GM19035 (cell line): ENCODE measurements around the gene TRMT1.
A peak's percentile ranks its signal among the peaks of the same experiment; 100 is the strongest.
"Not testable (repeated sequence)": the region's sequence is repeated elsewhere in the genome, so short reads cannot be mapped to it uniquely, and the experiment has no call there.

Source experiments
- ATAC-seq: cut with Tn5 transposase; IDR thresholded peaks from one replicate; pipeline ENCODE4 v1.9.1; 2021; ENCODE audit not compliant: unreplicated experiment

The TRMT1 gene

GRCh38 chr19:13116282-13117175 lies at the start of gene TRMT1:
TSS of gene TRMT1 (minus strand) at chr19:13116740. CDS start at chr19:13116399, 341 bp downstream.
- peak; percentile 55 for ATAC-seq

- not testable (repeated sequence) for ATAC-seq
Observed at GRCh38 chr19:13166151-13166550, 49.6 kb upstream of the TRMT1 start.

- ATAC-seq, result no peak
Observed at GRCh38 chr19:13165162-13165997, 48.8 kb upstream of the TRMT1 start.

- ATAC-seq, result no peak
Observed at GRCh38 chr19:13164343-13165161, 48.0 kb upstream of the TRMT1 start.

GRCh38 chr19:13163609-13164342 lies 47.2 kb upstream of the TRMT1 start:
- no peak for ATAC-seq

GRCh38 chr19:13162724-13163608 lies 46.4 kb upstream of the TRMT1 start:
- no peak for ATAC-seq

GRCh38 chr19:13160557-13160956 lies 44.0 kb upstream of the TRMT1 start:
- ATAC-seq, result no peak

- no peak for ATAC-seq
Observed at GRCh38 chr19:13159713-13160112, 43.2 kb upstream of the TRMT1 start.

GRCh38 chr19:13155472-13156359 lies 39.2 kb upstream of the TRMT1 start:
- ATAC-seq, result no peak

GRCh38 chr19:13154911-13155471 lies 38.5 kb upstream of the TRMT1 start:
- no peak for ATAC-seq

- no peak for ATAC-seq
Observed at GRCh38 chr19:13154241-13154778, 37.8 kb upstream of the TRMT1 start.

- ATAC-seq, result no peak
Observed at GRCh38 chr19:13153569-13154240, 37.2 kb upstream of the TRMT1 start.

GRCh38 chr19:13152974-13153568 lies 36.5 kb upstream of the TRMT1 start:
- ATAC-seq, result peak; percentile 30

GRCh38 chr19:13152356-13152973 lies 35.9 kb upstream of the TRMT1 start:
- ATAC-seq, result peak; percentile 2

- peak; percentile 43 for ATAC-seq
Observed at GRCh38 chr19:13151605-13152355, 35.2 kb upstream of the TRMT1 start.
